ENCODE measurements around the gene PDLIM1. TPM values are rescaled to one million over a fixed set of nuclear protein-coding genes. Genes with fewer than 3 reads are reported as not detected.

PDLIM1 gene
- total RNA-seq, 1 donor from 2014 or later, result 73.8 TPM

- H3K4me1 Mint-ChIP-seq (ENCODE audit: unreplicated experiment), result peaks cover 41% of the 10 kb centered on the region
- H3K27ac Mint-ChIP-seq (ENCODE audit: unreplicated experiment), result no peak overlapping the region
- H3K9me3 Mint-ChIP-seq (ENCODE audit: unreplicated experiment), result no peaks in the 10 kb centered on the region
- no peaks in the 10 kb centered on the region for H3K27me3 Mint-ChIP-seq (ENCODE audit: unreplicated experiment)
- no peak for DNase-seq (ENCODE audit: extremely low spot score, unreplicated experiment)
- no peak for TF ChIP-seq CTCF (IDR thresholded peaks at IDR 0.05)
- no peak overlapping the region for H3K4me3 Mint-ChIP-seq (ENCODE audit: unreplicated experiment)
- H3K36me3 Mint-ChIP-seq (ENCODE audit: unreplicated experiment), result no peaks in the 10 kb centered on the region
These were observed 5.2 kb downstream of the PDLIM1 start for GRCh38 chr10:95285556-95285955.

GRCh38 chr10:95284807-95285206 lies 6.0 kb downstream of the PDLIM1 start:
- Mint-ChIP-seq H3K36me3 (ENCODE audit: unreplicated experiment) (no peaks in the 10 kb centered on the region), H3K4me1 (ENCODE audit: unreplicated experiment) (peaks cover 40% of the 10 kb centered on the region), H3K27ac (ENCODE audit: unreplicated experiment) (no peak overlapping the region), H3K27me3 (ENCODE audit: unreplicated experiment) (no peaks in the 10 kb centered on the region), H3K4me3 (ENCODE audit: unreplicated experiment) (no peak overlapping the region), H3K9me3 (ENCODE audit: unreplicated experiment) (no peaks in the 10 kb centered on the region)
- TF ChIP-seq CTCF (IDR thresholded peaks at IDR 0.05), result no peak
- no peak for DNase-seq (ENCODE audit: extremely low spot score, unreplicated experiment)

GRCh38 chr10:95282107-95282506 lies 8.7 kb downstream of the PDLIM1 start:
- Mint-ChIP-seq H3K4me3 (ENCODE audit: unreplicated experiment) (no peak overlapping the region), H3K27ac (ENCODE audit: unreplicated experiment) (no peak overlapping the region), H3K27me3 (ENCODE audit: unreplicated experiment) (no peaks in the 10 kb centered on the region), H3K4me1 (ENCODE audit: unreplicated experiment) (peaks cover 44% of the 10 kb centered on the region), H3K36me3 (ENCODE audit: unreplicated experiment) (no peaks in the 10 kb centered on the region), H3K9me3 (ENCODE audit: unreplicated experiment) (no peaks in the 10 kb centered on the region)
- TF ChIP-seq CTCF (IDR thresholded peaks at IDR 0.05), result no peak
- no peak for DNase-seq (ENCODE audit: extremely low spot score, unreplicated experiment)

GRCh38 chr10:95281206-95281605 lies 9.6 kb downstream of the PDLIM1 start:
- TF ChIP-seq CTCF (IDR thresholded peaks at IDR 0.05), result no peak
- Mint-ChIP-seq H3K27me3 (ENCODE audit: unreplicated experiment) (no peaks in the 10 kb centered on the region), H3K9me3 (ENCODE audit: unreplicated experiment) (no peaks in the 10 kb centered on the region), H3K4me1 (ENCODE audit: unreplicated experiment) (peaks cover 47% of the 10 kb centered on the region), H3K4me3 (ENCODE audit: unreplicated experiment) (no peak overlapping the region), H3K27ac (ENCODE audit: unreplicated experiment) (peak overlapping the region; percentile 28), H3K36me3 (ENCODE audit: unreplicated experiment) (no peaks in the 10 kb centered on the region)
- DNase-seq (ENCODE audit: extremely low spot score, unreplicated experiment), result no peak

- peak overlapping the region; percentile 28 for H3K27ac Mint-ChIP-seq (ENCODE audit: unreplicated experiment)
- no peak for TF ChIP-seq CTCF (IDR thresholded peaks at IDR 0.05)
- H3K4me1 Mint-ChIP-seq (ENCODE audit: unreplicated experiment), result peaks cover 53% of the 10 kb centered on the region
- H3K36me3 Mint-ChIP-seq (ENCODE audit: unreplicated experiment), result no peaks in the 10 kb centered on the region
- no peaks in the 10 kb centered on the region for H3K27me3 Mint-ChIP-seq (ENCODE audit: unreplicated experiment)
- no peak for DNase-seq (ENCODE audit: extremely low spot score, unreplicated experiment)
- H3K9me3 Mint-ChIP-seq (ENCODE audit: unreplicated experiment), result no peaks in the 10 kb centered on the region
- H3K4me3 Mint-ChIP-seq (ENCODE audit: unreplicated experiment), result no peak overlapping the region
These were observed 10.2 kb downstream of the PDLIM1 start for GRCh38 chr10:95280637-95281036.
